AG09309 (cell line): ENCODE data around the gene SCLT1.
A peak's percentile ranks its signal among the peaks of the same experiment; 100 is the strongest.
"Not testable (repeated sequence)": the region's sequence is repeated elsewhere in the genome, so short reads cannot be mapped to it uniquely, and the experiment has no call there.

Experiments used
- DNase-seq: peaks from one replicate; pipeline ENCODE4 v3.0.0-alpha.2; 2010; ENCODE audit warnings: low read depth
- H3K4me3 ChIP-seq: 2 replicates; pipeline ENCODE4 v1.5.1; 2011; ENCODE audit warnings: mild to moderate bottlenecking, low read depth, low read length, moderate library complexity; ENCODE audit not compliant: control insufficient read depth
- TF ChIP-seq, protein P1 (sequence below): IDR thresholded peaks from 2 replicates; pipeline ENCODE4 v1.5.1; 2011; ENCODE audit warnings: mild to moderate bottlenecking, low read depth, low read length, inconsistent platforms; ENCODE audit not compliant: insufficient read depth, control insufficient read depth; ENCODE audit errors: missing control alignments

Gene SCLT1

DNA sequence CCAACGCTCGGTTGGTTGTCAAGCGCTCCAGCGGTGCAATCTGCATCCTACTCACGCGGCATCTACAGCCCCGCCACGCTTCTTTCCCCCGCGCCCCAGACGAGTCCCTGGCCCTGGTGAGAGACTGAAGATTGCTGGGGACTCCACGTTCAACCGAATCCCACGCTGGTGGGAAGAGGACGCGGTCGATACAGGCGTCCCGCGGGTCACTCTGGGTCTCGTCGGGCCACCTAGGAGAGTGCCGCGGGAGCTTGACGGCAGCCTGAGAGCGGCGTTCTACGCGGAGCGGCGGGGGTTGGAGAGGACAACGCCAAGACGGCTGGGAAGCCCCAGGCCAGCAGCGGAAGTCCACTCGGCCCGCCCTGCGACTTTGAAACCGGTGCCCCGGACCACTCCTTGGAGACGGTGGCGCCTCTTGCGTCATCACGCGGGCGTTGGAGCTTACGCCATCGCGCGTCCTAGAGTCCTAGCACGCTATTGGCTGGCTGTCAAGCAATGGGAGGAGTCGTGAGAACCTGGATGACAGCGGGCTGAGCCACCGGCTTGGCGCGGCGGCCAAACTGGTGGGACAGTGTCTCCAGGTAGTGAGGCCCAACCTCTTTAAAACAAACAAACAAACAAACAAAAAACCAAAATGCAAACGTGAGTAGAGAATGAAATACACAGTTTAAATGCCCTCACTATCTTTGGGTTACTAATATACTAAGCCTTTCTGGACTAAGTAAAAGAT lies at the start of gene SCLT1:
Gene SCLT1 (minus strand): TSS at position 349 of the 730 bp plus-strand sequence. CDS start 436 bp downstream, outside the sequence.
- DNase-seq = peak; percentile 88

GRCh38 chr4:129140521-129140920 lies 47.2 kb upstream of the SCLT1 start:
- TF ChIP-seq, protein P1, sequence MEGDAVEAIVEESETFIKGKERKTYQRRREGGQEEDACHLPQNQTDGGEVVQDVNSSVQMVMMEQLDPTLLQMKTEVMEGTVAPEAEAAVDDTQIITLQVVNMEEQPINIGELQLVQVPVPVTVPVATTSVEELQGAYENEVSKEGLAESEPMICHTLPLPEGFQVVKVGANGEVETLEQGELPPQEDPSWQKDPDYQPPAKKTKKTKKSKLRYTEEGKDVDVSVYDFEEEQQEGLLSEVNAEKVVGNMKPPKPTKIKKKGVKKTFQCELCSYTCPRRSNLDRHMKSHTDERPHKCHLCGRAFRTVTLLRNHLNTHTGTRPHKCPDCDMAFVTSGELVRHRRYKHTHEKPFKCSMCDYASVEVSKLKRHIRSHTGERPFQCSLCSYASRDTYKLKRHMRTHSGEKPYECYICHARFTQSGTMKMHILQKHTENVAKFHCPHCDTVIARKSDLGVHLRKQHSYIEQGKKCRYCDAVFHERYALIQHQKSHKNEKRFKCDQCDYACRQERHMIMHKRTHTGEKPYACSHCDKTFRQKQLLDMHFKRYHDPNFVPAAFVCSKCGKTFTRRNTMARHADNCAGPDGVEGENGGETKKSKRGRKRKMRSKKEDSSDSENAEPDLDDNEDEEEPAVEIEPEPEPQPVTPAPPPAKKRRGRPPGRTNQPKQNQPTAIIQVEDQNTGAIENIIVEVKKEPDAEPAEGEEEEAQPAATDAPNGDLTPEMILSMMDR = no peak
- no peak overlapping the region for H3K4me3 ChIP-seq
- no peak for DNase-seq

More for the DNA sequence above, at the start of gene SCLT1:
- TF ChIP-seq, protein P1 = no peak
- peak within 1 kb of the TSS; percentile 59 for H3K4me3 ChIP-seq

DNA sequence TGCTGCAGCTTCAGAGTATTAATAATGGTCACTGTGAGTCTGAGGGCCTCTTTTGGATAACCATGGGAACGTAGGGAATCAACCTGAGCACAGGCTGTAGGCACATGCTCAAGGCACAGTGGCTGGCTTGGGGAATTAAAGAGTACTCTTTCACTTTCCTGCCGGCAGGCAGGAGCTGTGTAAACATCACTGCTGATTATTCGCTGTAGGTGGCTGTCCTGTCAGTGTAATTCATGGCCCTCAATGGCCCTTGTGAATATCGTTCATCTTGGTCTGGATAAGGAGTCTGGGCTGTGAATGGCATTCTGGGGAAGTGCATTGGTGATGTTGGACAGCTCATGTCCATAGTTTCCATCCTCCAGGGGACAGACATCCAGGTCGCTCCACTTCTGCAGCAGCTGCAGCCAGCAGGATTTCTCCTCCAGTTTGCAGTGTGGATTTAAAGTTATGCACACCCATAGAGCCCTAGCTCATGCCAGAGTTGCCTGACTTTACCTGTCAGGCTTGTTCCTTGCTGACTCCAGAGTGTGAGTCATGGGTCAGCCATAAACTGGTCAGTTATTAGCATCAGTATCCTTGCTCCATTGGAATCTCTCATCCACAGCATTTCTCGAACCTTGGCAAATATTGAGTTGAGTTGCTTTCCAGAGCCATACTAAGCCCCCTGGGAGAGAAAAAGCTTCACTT lies 45.6 kb upstream of the SCLT1 start:
- H3K4me3 ChIP-seq = no peak overlapping the region
- TF ChIP-seq, protein P1 = no peak
- no peak for DNase-seq

GRCh38 chr4:129136433-129136832 lies 43.1 kb upstream of the SCLT1 start:
- no peak for DNase-seq
- no peak overlapping the region for H3K4me3 ChIP-seq
- TF ChIP-seq, protein P1 = no peak

GRCh38 chr4:129131343-129131742 lies 38.0 kb upstream of the SCLT1 start:
- TF ChIP-seq, protein P1 = no peak
- H3K4me3 ChIP-seq = no peak overlapping the region
- no peak for DNase-seq

DNA sequence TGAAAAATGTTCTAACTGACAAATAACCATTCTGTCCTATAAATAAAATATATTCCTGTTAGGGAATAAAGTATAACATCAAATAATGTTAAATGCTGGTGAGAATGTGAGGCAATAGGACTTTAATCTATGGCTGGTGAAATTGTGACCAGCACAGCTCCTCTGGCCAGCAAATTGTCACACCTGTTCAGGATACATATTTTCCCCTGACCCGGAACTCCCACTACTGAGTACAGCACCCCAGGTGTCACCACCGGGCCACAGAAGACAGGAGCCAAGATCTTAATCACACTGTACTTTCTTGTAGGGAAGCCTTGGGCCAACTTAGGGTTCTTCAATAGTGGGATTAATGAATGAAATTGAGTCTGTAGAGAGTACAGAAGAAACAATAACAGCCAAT lies 35.8 kb upstream of the SCLT1 start:
- DNase-seq = no peak
- TF ChIP-seq, protein P1 = no peak
- no peak overlapping the region for H3K4me3 ChIP-seq

- not testable (repeated sequence) for H3K4me3 ChIP-seq, DNase-seq
Measured at GRCh38 chr4:129126614-129127013, 33.3 kb upstream of the SCLT1 start.
